SK-N-SH treated with all-trans-retinoic acid at 6 μM for 48 hours (cell line): ENCODE results near the gene GPC5.
A peak's percentile ranks its signal among the peaks of the same experiment; 100 is the strongest.

ENCODE experiments used
- ATAC-seq: fragments of 200-7000 bp; cut with Tn5 transposase; 3 replicates; pipeline ENCODE4 v1.9.1; 2020; ENCODE audit warnings: mild to moderate bottlenecking, moderate library complexity
- ARNTL ChIP-seq: fragments of 450-650 bp; formaldehyde crosslinking; IDR thresholded peaks from 2 replicates; pipeline ENCODE4 v1.5.0; 2020; ENCODE audit warnings: low read depth, mild to moderate bottlenecking, moderate library complexity, borderline replicate concordance
- BACH2 ChIP-seq: fragments of 250-450 bp; sonication (Bioruptor Pico); IDR thresholded peaks from 2 replicates; pipeline ENCODE4 v1.9.0; 2021; ENCODE audit warnings: mild to moderate bottlenecking, borderline replicate concordance
- CREB5 ChIP-seq: fragments of 250-450 bp; sonication (Bioruptor Pico); IDR thresholded peaks from 2 replicates; pipeline ENCODE4 v1.5.1; 2020; ENCODE audit warnings: low read depth, mild to moderate bottlenecking, moderate library complexity
- CSDC2 ChIP-seq: fragments of 250-450 bp; sonication (Bioruptor Pico); IDR thresholded peaks from 2 replicates; pipeline ENCODE4 v1.5.0; 2020; ENCODE audit warnings: mild to moderate bottlenecking, moderate library complexity
- GLIS3 ChIP-seq: fragments of 250-450 bp; sonication (Bioruptor Pico); IDR thresholded peaks from 2 replicates; pipeline ENCODE4 v1.5.0; 2020; ENCODE audit warnings: mild to moderate bottlenecking, moderate library complexity
- ISL1 ChIP-seq: fragments of 250-450 bp; sonication (Bioruptor Pico); IDR thresholded peaks from 2 replicates; pipeline ENCODE4 v2.1.2; 2022; ENCODE audit warnings: mild to moderate bottlenecking, moderate library complexity
- OSR1 ChIP-seq: fragments of 250-450 bp; sonication (Bioruptor Pico); IDR thresholded peaks from 2 replicates; pipeline ENCODE4 v1.8.0; 2022; ENCODE audit warnings: moderate library complexity, mild to moderate bottlenecking, inconsistent platforms
- POU6F1 ChIP-seq: fragments of 250-450 bp; sonication (Bioruptor Pico); IDR thresholded peaks from 2 replicates; pipeline ENCODE4 v1.8.0; 2021; ENCODE audit warnings: low read depth, mild to moderate bottlenecking, moderate library complexity, borderline replicate concordance
- PPARA ChIP-seq: fragments of 250-450 bp; sonication (Bioruptor Pico); IDR thresholded peaks from 2 replicates; pipeline ENCODE4 v1.5.0; 2020; ENCODE audit warnings: mild to moderate bottlenecking, borderline replicate concordance
- RARB ChIP-seq: fragments of 250-450 bp; sonication (Bioruptor Pico); IDR thresholded peaks from 2 replicates; pipeline ENCODE4 v1.8.0; 2021; ENCODE audit warnings: mild to moderate bottlenecking, moderate library complexity
- SNAI2 ChIP-seq: fragments of 250-450 bp; sonication (Bioruptor Pico); IDR thresholded peaks from 2 replicates; pipeline ENCODE4 v1.5.0; 2020; ENCODE audit warnings: mild to moderate bottlenecking, moderate library complexity
- TCF4 ChIP-seq: fragments of 250-450 bp; sonication (Bioruptor Pico); IDR thresholded peaks from 2 replicates; pipeline ENCODE4 v1.8.0; 2021; ENCODE audit warnings: mild to moderate bottlenecking, moderate library complexity, borderline replicate concordance
- TOX ChIP-seq: fragments of 250-450 bp; sonication (Bioruptor Pico); IDR thresholded peaks from 2 replicates; pipeline ENCODE4 v1.8.0; 2021; ENCODE audit warnings: mild to moderate bottlenecking, moderate library complexity, borderline replicate concordance
- ZC3H10 ChIP-seq: fragments of 250-450 bp; sonication (Bioruptor Pico); IDR thresholded peaks from 2 replicates; pipeline ENCODE4 v1.5.1; 2021; ENCODE audit warnings: mild to moderate bottlenecking, moderate library complexity
- ZFP3 ChIP-seq: fragments of 250-450 bp; sonication (Bioruptor Pico); IDR thresholded peaks from 2 replicates; pipeline ENCODE4 v1.5.0; 2020; ENCODE audit warnings: mild to moderate bottlenecking, moderate library complexity
- ZFP30 ChIP-seq: fragments of 450-650 bp; formaldehyde crosslinking; IDR thresholded peaks from 2 replicates; pipeline ENCODE4 v1.5.0; 2022; ENCODE audit warnings: mild to moderate bottlenecking, moderate library complexity
- ZNF565 ChIP-seq: fragments of 450-650 bp; formaldehyde crosslinking; conservative IDR thresholded peaks from 2 replicates; pipeline ENCODE4 v1.5.0; 2020; ENCODE audit warnings: low read depth, mild to moderate bottlenecking, moderate library complexity
- ZNF8 ChIP-seq: fragments of 450-650 bp; formaldehyde crosslinking; IDR thresholded peaks from 2 replicates; pipeline ENCODE4 v1.5.0; 2020; ENCODE audit warnings: mild to moderate bottlenecking, moderate library complexity
- TF ChIP-seq, protein P1 (sequence below): fragments of 250-450 bp; sonication (Bioruptor Pico); IDR thresholded peaks from 2 replicates; pipeline ENCODE4 v1.5.1; 2021; ENCODE audit warnings: mild to moderate bottlenecking, moderate library complexity
- TF ChIP-seq, protein P2 (sequence below): fragments of 250-450 bp; sonication (Bioruptor Pico); IDR thresholded peaks from 2 replicates; pipeline ENCODE4 v1.5.0; 2020; ENCODE audit warnings: mild to moderate bottlenecking, moderate library complexity
- TF ChIP-seq, protein P3 (sequence below): fragments of 250-450 bp; sonication (Bioruptor Pico); IDR thresholded peaks from 2 replicates; pipeline ENCODE4 v1.8.0; 2020; ENCODE audit warnings: mild to moderate bottlenecking, moderate library complexity, borderline replicate concordance

The GPC5 gene

DNA sequence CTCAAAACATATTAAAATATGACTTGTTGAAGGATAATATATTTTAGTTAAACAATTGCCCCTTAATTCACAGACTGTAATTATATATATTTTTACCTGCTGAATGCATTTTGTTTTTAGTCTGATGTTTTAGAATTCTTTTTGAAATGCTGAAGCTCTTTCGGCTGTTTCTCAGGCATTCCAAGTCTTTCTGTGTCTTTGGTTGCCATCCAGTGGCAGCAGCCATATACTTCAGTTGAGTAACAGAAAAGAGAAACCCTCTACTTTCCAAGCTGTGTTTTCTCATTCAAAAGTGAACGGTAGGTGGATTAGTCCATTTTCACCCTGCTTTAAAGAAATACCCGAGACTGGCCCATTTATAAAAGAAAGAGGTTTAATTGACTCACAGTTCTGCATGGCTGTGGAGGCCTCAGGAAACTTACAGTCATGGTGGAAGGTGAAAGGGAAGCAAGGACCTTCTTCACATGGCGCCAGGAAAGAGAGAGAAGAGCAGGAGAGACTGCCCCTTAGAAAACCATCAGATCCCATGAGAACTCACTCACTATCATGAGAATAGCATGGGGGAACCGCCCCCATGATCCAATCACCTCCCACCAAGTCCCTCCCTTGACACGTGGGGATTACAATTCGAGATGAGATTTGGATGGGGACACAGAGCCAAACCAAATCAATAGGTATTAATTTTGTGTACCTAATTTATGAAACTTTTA, 383.7 kb downstream of the GPC5 start:
- 0 out of 3 replicates have a peak, but pooled peaks have one; percentile 27 for ATAC-seq

DNA sequence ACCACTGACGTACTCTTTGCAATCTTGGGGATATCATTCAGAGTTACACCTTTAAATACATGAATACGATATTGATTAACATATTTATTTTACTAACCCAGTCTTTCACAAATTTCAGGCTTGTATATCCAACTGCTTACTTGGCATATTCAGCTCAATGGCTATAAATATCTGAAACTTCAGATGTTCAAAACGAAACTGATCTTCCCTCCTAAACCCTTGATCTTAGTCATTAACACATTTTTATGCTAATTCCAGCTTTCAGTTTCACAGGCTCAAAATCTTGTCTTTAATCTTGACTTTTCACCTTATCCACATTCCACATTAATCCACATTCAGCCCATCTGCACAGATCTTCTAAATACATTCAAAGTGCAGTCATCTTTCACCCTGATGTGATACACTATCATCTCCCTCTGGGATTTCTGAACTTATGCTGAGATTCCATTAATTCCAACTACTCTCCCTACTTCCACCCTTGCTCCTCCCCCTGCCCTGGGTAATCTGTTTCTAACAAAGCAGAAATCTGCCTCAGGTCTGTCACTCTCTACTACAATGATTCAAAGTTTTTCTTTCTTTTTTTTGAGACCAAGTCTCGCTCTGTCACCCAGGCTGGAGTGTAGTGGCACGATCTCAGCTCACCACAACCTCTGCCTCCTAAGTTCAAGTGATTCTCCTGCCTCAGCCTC, 387.2 kb downstream of the GPC5 start:
- no peak for TF ChIP-seq ZNF8 (CRISPR knock-in tag)
- TF ChIP-seq, protein P1, sequence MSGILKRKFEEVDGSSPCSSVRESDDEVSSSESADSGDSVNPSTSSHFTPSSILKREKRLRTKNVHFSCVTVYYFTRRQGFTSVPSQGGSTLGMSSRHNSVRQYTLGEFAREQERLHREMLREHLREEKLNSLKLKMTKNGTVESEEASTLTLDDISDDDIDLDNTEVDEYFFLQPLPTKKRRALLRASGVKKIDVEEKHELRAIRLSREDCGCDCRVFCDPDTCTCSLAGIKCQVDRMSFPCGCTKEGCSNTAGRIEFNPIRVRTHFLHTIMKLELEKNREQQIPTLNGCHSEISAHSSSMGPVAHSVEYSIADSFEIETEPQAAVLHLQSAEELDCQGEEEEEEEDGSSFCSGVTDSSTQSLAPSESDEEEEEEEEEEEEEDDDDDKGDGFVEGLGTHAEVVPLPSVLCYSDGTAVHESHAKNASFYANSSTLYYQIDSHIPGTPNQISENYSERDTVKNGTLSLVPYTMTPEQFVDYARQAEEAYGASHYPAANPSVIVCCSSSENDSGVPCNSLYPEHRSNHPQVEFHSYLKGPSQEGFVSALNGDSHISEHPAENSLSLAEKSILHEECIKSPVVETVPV (CRISPR knock-in tag), result no peak
- TF ChIP-seq POU6F1 (CRISPR knock-in tag), result no peak
- no peak for TF ChIP-seq BACH2 (CRISPR knock-in tag)
- no peak for TF ChIP-seq TCF4
- no peak for TF ChIP-seq ZNF565 (CRISPR knock-in tag)
- TF ChIP-seq CSDC2, result no peak
- TF ChIP-seq, protein P2, sequence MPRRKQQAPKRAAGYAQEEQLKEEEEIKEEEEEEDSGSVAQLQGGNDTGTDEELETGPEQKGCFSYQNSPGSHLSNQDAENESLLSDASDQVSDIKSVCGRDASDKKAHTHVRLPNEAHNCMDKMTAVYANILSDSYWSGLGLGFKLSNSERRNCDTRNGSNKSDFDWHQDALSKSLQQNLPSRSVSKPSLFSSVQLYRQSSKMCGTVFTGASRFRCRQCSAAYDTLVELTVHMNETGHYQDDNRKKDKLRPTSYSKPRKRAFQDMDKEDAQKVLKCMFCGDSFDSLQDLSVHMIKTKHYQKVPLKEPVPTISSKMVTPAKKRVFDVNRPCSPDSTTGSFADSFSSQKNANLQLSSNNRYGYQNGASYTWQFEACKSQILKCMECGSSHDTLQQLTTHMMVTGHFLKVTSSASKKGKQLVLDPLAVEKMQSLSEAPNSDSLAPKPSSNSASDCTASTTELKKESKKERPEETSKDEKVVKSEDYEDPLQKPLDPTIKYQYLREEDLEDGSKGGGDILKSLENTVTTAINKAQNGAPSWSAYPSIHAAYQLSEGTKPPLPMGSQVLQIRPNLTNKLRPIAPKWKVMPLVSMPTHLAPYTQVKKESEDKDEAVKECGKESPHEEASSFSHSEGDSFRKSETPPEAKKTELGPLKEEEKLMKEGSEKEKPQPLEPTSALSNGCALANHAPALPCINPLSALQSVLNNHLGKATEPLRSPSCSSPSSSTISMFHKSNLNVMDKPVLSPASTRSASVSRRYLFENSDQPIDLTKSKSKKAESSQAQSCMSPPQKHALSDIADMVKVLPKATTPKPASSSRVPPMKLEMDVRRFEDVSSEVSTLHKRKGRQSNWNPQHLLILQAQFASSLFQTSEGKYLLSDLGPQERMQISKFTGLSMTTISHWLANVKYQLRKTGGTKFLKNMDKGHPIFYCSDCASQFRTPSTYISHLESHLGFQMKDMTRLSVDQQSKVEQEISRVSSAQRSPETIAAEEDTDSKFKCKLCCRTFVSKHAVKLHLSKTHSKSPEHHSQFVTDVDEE (CRISPR knock-in tag), result no peak
- TF ChIP-seq ZC3H10 (CRISPR knock-in tag), result no peak
- ATAC-seq, result peak; percentile 40; the same call in 1 of the 3 replicates

DNA sequence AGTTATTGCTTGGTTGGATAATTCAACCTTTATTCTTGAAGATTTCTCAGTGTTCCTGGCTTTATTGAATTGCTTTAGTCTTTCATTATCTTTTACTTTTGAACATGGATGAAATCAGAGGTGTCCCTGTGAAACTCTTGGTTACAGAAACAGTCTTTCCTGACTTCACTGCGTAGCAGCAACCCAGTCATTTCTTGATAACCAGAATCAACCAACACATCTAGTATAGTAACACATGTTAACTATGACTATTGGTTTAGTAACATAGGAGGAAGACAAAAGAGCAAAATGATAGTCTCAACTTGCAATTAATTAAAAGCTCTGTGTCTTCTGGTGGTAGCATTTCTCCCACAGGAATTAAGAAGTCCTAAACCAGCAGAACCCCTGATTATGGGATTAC, 393.6 kb downstream of the GPC5 start:
- TF ChIP-seq RARB (CRISPR knock-in tag), result no peak
- no peak for TF ChIP-seq PPARA
- TF ChIP-seq ZNF565 (CRISPR knock-in tag), result no peak
- TF ChIP-seq, protein P3, sequence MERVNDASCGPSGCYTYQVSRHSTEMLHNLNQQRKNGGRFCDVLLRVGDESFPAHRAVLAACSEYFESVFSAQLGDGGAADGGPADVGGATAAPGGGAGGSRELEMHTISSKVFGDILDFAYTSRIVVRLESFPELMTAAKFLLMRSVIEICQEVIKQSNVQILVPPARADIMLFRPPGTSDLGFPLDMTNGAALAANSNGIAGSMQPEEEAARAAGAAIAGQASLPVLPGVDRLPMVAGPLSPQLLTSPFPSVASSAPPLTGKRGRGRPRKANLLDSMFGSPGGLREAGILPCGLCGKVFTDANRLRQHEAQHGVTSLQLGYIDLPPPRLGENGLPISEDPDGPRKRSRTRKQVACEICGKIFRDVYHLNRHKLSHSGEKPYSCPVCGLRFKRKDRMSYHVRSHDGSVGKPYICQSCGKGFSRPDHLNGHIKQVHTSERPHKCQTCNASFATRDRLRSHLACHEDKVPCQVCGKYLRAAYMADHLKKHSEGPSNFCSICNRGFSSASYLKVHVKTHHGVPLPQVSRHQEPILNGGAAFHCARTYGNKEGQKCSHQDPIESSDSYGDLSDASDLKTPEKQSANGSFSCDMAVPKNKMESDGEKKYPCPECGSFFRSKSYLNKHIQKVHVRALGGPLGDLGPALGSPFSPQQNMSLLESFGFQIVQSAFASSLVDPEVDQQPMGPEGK (CRISPR knock-in tag), result no peak
- TF ChIP-seq GLIS3, result no peak
- no peak for TF ChIP-seq ZFP3 (CRISPR knock-in tag)
- TF ChIP-seq ZNF8 (CRISPR knock-in tag), result no peak
- no peak for TF ChIP-seq ARNTL
- no peak for TF ChIP-seq ISL1
- no peak for TF ChIP-seq ZFP30 (CRISPR knock-in tag)
- no peak for TF ChIP-seq CSDC2
- TF ChIP-seq TOX (CRISPR knock-in tag), result no peak
- TF ChIP-seq SNAI2 (CRISPR knock-in tag), result no peak
- TF ChIP-seq TCF4, result no peak
- TF ChIP-seq BACH2 (CRISPR knock-in tag), result no peak
- no peak for TF ChIP-seq OSR1 (CRISPR knock-in tag)
- no peak for TF ChIP-seq CREB5
- TF ChIP-seq, protein P2 (CRISPR knock-in tag), result no peak
- no peak for ATAC-seq
